SK-N-MC (cell line): ENCODE results near the gene MPIG6B.

Source experiments
- DNase-seq: peaks from one replicate; pipeline ENCODE4 v3.0.0-alpha.2; 2011; ENCODE audit warnings: low read depth, low spot score
- H3K27ac ChIP-seq: fragments of 200-600 bp; sonication (generic); 2 replicates; pipeline ENCODE4 v1.5.1; 2016; ENCODE audit warnings: mixed run types
- H3K36me3 ChIP-seq: fragments of 200-600 bp; sonication (generic); 2 replicates; pipeline ENCODE4 v1.6.1; 2017; ENCODE audit warnings: antibody characterized with exemption, low read length, mixed read lengths; ENCODE audit not compliant: insufficient read depth
- H3K4me3 ChIP-seq: fragments of 200-600 bp; sonication (generic); 2 replicates; pipeline ENCODE4 v1.5.1; 2016
- H3K9ac ChIP-seq: fragments of 200-600 bp; sonication (generic); 2 replicates; pipeline ENCODE4 v1.8.0; 2017; ENCODE audit warnings: mixed run types, mixed read lengths; ENCODE audit not compliant: insufficient read length
- H3K9me3 ChIP-seq: fragments of 200-600 bp; sonication (generic); 2 replicates; pipeline ENCODE4 v1.6.1; 2017; ENCODE audit warnings: low read depth, mild to moderate bottlenecking, antibody characterized with exemption, low read length, moderate library complexity, mixed read lengths
- EZH2 ChIP-seq: fragments of 200-600 bp; sonication (generic); IDR thresholded peaks from one replicate; pipeline ENCODE4 v1.6.1; 2017; ENCODE audit warnings: antibody characterized with exemption
- FOXP2 ChIP-seq: optimal IDR thresholded peaks from 2 replicates; pipeline ENCODE3; 2011; ENCODE audit warnings: mild to moderate bottlenecking, moderate library complexity; ENCODE audit not compliant: insufficient read depth; ENCODE audit errors: extremely low read length, control extremely low read depth
- POLR2AphosphoS5 ChIP-seq: IDR thresholded peaks from 2 replicates; pipeline ENCODE4 v1.6.1; 2012; ENCODE audit warnings: mild to moderate bottlenecking, low read depth, low read length, borderline replicate concordance

The MPIG6B gene

DNA sequence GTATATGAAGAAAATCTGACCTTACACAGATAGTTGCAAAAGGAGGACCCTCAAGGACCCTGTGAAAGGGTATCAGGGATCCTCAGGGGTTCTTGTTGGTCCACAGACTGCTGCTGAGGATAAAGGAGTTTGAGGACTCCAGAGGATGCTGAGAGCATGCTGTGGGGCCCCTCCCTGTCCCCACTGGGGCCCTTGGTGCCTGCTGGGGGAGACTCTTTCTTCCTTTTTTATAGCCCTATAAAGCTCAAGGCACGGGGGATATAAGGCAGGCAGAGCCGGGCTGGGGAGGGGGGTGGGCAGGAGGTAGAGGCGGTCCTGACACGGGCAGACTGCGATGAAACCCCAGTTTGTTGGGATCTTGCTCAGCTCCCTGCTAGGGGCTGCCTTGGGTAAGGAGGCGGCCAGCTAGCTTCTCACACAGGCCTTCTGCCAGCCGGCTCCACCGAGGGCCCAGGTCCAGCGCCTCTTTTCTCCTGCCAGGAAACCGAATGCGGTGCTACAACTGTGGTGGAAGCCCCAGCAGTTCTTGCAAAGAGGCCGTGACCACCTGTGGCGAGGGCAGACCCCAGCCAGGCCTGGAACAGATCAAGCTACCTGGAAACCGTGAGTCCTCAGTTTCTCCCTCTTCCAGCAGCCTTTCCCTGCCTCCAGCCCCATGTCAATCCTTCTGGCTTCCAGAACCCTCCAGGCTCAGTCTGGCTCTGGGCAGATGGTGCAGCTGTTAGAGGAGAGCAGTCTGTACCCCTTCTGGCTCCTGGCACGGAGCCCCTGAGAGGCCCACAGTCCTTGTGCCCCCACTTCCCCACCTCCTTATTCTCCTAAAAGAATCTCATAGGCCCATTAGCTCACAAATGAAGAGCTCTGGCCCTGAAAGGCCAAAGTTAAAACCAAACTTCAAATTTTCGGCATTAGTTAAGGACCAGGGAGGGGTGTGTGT is 7.9 kb upstream of the MPIG6B start, which contains the start of gene LY6G6D:
Gene LY6G6D, plus strand, starts transcription at position 327 of the 937 bp plus-strand sequence. Its CDS starts 8 bp downstream, at position 335.
- Histone ChIP-seq H3K36me3 (no peaks in the 10 kb centered on the region), H3K4me3 (peak within 1 kb of the TSS; percentile 37), H3K27ac (peak within 1 kb of the TSS; percentile 86), H3K9ac (peak within 1 kb of the TSS; percentile 71), H3K9me3 (no peaks in the 10 kb centered on the region)
- no peak for TF ChIP-seq FOXP2
- no peak for TF ChIP-seq POLR2AphosphoS5
- no peak for TF ChIP-seq EZH2
- no peak for DNase-seq

- no peak overlapping the region for H3K9ac ChIP-seq
- H3K36me3 ChIP-seq, result no peaks in the 10 kb centered on the region
- H3K9me3 ChIP-seq, result no peaks in the 10 kb centered on the region
- no peak for TF ChIP-seq EZH2
- TF ChIP-seq POLR2AphosphoS5, result no peak
- no peak for TF ChIP-seq FOXP2
- H3K4me3 ChIP-seq, result no peak overlapping the region
- H3K27ac ChIP-seq, result no peak overlapping the region
- no peak for DNase-seq
Measured at GRCh38 chr6:31717499-31718222, 5.5 kb upstream of the MPIG6B start.

DNA sequence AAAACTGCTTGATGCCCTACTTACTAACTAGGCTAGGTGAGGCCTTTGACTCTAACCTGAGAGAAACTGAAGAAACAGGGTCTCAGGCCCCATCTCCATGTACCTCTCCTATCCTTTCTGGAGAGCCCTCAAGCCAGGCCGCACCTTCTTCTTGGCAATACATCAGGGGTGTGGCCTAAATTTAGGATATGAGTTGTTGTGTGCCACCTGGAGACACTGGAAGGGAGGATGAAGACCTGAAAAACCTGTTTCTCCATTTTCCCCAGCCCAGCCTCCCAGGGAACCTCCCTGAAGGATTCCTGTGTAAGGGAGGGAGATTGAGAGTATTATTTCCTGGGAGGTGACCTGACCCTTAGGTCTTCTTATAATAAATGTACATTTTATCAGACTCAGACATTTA is 4.9 kb upstream of the MPIG6B start:
- no peaks in the 10 kb centered on the region for H3K36me3 ChIP-seq
- no peak overlapping the region for H3K4me3 ChIP-seq
- no peak overlapping the region for H3K9ac ChIP-seq
- TF ChIP-seq EZH2 (no peak), POLR2AphosphoS5 (no peak), FOXP2 (no peak)
- DNase-seq, result no peak
- H3K9me3 ChIP-seq, result no peaks in the 10 kb centered on the region
- no peak overlapping the region for H3K27ac ChIP-seq

- no peaks in the 10 kb centered on the region for H3K9me3 ChIP-seq
- H3K27ac ChIP-seq, result no peak overlapping the region
- no peak for DNase-seq
- H3K4me3 ChIP-seq, result no peak overlapping the region
- no peak overlapping the region for H3K9ac ChIP-seq
- no peaks in the 10 kb centered on the region for H3K36me3 ChIP-seq
- no peak for TF ChIP-seq FOXP2
- no peak for TF ChIP-seq EZH2
- TF ChIP-seq POLR2AphosphoS5, result no peak
Measured at GRCh38 chr6:31719001-31719400, 4.2 kb upstream of the MPIG6B start.

- Histone ChIP-seq H3K36me3 (no peaks in the 10 kb centered on the region), H3K9me3 (no peaks in the 10 kb centered on the region), H3K27ac (no peak overlapping the region), H3K9ac (no peak overlapping the region), H3K4me3 (no peak overlapping the region)
- no peak for DNase-seq
- TF ChIP-seq POLR2AphosphoS5 (no peak), FOXP2 (no peak), EZH2 (no peak)
Measured at GRCh38 chr6:31720196-31720770, 2.9 kb upstream of the MPIG6B start.

- TF ChIP-seq FOXP2 (no peak), EZH2 (no peak), POLR2AphosphoS5 (no peak)
- H3K27ac ChIP-seq, result no peak within 1 kb of the TSS
- no peak within 1 kb of the TSS for H3K9ac ChIP-seq
- H3K36me3 ChIP-seq, result no peaks in the 10 kb centered on the region
- no peaks in the 10 kb centered on the region for H3K9me3 ChIP-seq
- no peak for DNase-seq
- H3K4me3 ChIP-seq, result no peak within 1 kb of the TSS
Measured at GRCh38 chr6:31721351-31722020, 1.7 kb upstream of the MPIG6B start, which contains the start of gene LY6G6C. LY6G6C (minus strand) TSS chr6:31721746; CDS start chr6:31721679, 67 bp downstream.

- Histone ChIP-seq H3K9ac (no peak overlapping the region), H3K9me3 (no peaks in the 10 kb centered on the region), H3K27ac (no peak overlapping the region), H3K4me3 (no peak overlapping the region), H3K36me3 (peaks cover 3% of the 10 kb centered on the region; the same call in 1 of the 2 replicates)
- no peak for DNase-seq
- TF ChIP-seq FOXP2 (no peak), POLR2AphosphoS5 (no peak), EZH2 (no peak)
Measured at GRCh38 chr6:31722173-31722572, 1.0 kb upstream of the MPIG6B start.
